PC-9 (cell line): ENCODE data around the gene FAM98C.

ENCODE experiments used
- CTCF ChIP-seq: fragments of 200-600 bp; sonication (generic); conservative IDR thresholded peaks from 2 replicates; pipeline ENCODE4 v1.6.1; 2017; ENCODE audit warnings: mixed run types, antibody characterized with exemption, mild to moderate bottlenecking, moderate library complexity
- EZH2 ChIP-seq: fragments of 200-600 bp; sonication (generic); IDR thresholded peaks from 2 replicates; pipeline ENCODE4 v1.8.0; 2017; ENCODE audit warnings: antibody characterized with exemption, low read depth

- TF ChIP-seq CTCF, result no peak
- no peak for TF ChIP-seq EZH2
Observed at GRCh38 chr19:38421856-38422255, 19.0 kb downstream of the FAM98C start.
